Kidney capillary endothelial cell (primary cell): ENCODE results near the gene TNFRSF4.

ENCODE experiments used
- DNase-seq: peaks from one replicate; pipeline ENCODE4 v3.0.0-alpha.2; 2018; ENCODE audit warnings: low spot score

The TNFRSF4 gene

DNA sequence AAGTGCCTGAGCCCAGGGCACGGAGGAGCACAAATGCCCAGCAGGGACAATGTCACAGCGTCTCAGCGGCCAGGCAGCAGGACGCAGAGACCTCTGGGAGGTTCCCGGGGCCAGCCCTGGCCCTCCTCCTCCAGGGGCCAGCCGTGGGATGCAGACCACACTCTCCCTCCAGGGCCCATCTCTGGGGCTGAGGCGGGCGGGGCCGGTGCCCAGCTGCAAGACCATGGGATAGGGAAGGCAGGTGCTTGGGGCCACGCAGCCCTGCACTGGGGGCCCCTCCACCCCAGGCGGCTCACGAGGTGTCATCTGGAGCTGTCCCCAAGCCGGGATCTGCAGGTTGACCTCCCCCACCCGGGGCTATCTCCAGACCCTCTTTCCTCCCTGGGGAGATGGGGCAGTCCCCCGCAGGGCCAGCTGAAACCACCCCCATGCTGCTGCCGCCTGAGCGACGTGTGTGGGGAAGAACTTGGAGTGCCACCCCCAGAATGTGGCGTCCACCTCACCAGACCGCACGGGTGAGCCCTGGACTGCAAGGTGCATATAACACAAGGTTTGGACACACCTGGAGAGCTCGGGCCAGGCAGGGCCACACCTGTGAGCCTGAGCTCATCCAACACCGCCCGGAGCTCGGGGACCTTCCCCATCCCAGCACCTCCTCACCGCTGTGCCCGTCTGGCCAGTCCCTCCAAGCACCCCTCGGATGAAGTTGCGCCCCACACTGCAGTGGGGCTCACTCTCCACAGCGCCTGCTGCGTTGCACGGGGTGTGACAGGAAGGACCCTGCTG is 44.3 kb downstream of the TNFRSF4 start:
- no peak for DNase-seq

GRCh38 chr1:1168451-1169411 is 45.2 kb downstream of the TNFRSF4 start:
- DNase-seq, result no peak

DNA sequence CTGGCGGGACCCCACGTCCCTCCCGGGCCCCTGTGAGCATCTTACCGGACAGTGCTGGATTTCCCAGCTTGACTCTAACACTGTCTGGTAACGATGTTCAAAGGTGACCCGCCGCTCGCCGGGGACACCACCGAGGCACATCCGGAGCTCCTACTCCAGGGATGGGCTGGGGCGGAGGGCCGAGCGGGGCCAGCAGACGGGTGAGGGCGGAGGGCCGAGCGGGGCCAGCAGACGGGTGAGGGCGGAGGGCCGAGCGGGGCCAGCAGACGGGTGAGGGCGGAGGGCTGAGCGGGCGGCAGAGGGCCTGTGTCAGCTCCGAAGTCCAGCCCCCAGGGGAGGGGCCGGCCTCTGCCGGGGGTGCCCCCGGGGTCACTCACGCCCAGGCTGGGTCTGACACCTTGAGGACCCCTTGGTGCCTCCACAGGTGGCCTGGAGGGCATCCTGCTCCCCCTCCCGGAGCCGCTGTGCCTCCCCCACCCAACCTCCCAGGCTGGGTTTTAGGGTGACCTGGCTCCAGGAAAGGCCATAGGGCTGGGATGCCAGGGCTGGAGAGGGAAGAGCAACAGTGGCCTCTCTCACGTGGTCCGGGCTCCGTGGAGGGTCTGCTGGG is 46.0 kb downstream of the TNFRSF4 start:
- no peak for DNase-seq

- DNase-seq, result no peak
These were observed 46.5 kb downstream of the TNFRSF4 start for GRCh38 chr1:1167398-1167821.

DNA sequence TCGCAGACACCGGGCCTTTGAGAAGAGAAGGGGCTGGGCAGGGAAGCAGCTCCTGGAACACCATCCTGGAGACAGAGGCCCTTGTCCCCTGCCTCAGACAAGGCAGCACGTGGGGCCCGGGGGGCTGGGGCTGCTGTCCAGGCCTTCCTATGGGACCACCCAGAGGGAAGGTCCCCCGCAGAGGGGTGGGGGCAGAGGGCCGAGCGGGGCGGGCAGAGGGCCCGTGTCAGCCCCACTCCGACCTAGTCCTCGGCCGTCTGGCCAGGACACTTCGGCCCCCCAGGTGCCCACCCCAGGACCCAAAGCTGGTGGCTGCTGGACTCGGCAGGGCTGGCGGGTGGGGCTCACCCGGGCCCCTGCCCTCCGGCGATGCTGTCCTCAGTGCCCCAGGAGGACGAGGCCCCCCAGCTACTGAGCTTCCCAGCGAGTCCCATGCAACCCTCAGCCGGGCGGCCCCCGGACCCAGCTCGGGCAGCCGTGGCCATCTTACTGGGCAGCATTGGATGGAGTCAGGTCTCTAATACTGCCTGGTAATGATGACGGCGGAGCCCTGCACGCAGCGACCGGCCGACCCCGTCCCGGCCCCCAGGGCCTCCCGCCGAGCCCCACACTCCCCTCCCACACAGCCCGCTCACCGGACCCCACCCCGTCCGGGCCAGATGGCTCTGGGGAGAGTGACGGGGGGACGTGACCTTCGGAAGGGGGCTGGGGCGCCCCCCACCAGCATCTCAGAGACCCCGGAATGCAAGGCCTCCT is 47.1 kb downstream of the TNFRSF4 start:
- no peak for DNase-seq

- no peak for DNase-seq
These were observed 48.0 kb downstream of the TNFRSF4 start for GRCh38 chr1:1165900-1166421.

GRCh38 chr1:1165485-1165884 is 48.5 kb downstream of the TNFRSF4 start:
- DNase-seq, result no peak

DNA sequence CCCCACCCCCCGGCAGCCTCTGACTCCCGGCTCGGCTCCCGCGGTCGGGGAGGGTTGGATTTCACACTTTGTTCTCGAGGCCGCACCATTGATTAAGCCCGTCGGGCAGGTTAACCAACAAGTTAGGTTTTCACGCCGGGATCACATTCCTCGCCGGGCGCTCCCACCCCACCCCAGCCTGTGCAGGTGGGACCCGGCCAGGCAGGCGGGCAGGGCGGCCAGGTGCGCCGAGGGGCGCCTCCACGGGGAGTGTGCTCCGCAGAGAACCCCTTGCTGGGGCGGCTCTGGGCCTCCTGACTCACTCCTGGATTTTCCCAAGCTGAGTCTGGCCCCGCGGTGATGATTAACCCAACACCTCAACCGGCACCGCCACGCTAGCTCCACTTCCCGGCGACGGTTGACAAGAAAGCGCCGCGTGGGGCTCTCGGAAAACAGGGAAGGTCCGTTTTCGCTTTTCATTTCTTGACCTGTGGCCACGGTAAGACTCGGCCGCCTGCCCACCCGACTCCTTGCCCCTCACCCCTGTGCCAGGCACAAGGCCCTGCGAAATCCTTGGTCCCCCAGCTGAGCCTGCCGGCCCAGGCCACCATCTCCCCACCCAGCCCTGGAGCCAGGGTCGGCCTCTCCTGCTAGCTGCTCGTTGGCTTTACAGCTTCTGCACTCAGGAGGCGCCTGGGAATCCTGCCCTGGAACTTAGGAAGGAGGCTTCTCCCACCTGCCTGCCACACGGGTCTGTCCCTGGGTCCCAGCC is 49.1 kb downstream of the TNFRSF4 start:
- DNase-seq, result no peak

DNA sequence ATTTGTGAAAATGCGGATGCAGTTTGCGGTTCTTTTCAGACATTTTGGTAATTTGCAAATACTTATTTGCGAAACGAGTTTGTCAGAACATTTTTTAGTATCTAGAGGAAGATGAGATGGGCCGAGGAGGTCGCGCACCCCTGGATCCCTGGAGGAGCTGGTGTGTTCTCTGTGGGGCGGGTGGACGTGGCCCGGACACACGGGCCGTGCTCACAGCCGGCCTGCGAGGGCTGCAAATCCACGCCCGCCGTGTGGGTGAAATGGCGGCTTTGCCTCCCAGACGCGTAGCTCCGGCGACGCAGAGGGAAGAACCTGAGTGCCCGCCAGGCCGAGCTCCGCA is 49.6 kb downstream of the TNFRSF4 start:
- DNase-seq, result no peak

DNA sequence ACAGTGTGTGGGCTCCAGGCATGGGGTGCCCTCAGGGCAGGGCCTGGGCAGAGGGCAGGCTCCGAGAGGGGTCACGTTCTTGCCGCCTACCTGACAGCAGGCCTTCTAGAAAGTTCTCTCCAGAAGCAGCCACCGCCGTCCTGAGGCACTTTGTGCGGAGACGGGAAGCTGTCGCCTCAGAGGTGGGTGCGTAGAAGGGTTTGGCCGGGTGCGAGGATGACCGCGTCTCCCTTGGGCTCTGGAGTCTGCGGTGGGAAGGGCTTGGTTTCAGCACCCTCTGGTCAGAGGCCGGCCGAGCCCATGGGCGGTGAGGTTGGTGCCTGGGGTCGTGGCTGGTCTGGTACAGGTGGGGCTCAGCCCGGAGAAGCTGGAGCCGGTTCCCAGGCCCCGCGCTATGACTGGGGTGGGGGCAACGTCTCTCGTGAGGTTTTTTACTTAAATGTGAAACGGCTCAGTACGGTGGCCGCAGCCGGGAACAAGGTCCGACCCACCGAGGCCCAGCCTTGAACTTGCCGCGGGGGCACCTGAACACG is 50.3 kb downstream of the TNFRSF4 start:
- DNase-seq, result no peak

DNA sequence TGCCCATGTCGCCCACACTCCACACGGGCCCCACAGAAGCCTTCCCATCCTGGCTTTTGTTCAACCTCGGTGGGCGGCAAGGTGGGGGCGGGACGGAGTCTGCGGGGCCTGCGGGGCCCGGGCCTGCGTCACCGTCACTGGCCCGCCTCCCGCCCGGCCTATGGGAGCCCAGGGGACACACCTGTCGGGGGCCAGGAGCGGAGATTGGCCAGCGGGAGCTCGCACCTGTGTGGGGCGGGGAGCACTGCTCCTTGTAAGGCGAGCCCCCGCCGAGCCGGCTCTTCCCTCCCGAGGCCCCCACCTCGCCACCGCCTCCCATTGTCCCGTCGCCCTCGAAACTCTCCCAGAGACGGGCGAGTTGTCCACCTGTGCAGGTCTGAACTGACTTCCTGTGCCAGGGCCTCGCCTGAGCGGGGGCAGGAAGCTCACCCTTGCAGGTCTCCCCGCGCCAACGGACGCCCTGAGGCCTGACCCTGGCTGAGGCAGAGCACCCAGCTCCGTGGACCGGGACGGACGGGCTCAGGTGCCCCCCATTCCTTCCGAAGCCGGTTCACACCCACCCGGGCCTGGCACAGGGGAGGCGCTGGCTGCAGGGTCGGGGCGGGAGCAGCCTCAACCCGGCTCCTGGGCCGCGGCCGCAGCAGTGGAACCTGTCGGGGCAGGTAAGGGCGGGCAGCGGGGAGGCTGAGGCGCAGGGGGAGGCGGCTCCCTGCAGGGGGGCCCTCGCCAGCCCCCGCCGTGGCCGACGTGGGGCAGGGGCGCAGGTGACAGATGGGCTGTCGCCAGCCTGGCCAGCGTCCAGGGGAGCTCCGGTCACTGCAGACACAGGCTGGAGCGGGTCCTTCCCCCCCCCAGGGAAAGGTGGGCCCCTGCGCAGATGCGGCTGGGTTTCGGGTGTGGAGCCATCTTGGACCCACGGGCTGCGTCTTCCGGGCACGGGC is 51.1 kb downstream of the TNFRSF4 start:
- no peak for DNase-seq

DNA sequence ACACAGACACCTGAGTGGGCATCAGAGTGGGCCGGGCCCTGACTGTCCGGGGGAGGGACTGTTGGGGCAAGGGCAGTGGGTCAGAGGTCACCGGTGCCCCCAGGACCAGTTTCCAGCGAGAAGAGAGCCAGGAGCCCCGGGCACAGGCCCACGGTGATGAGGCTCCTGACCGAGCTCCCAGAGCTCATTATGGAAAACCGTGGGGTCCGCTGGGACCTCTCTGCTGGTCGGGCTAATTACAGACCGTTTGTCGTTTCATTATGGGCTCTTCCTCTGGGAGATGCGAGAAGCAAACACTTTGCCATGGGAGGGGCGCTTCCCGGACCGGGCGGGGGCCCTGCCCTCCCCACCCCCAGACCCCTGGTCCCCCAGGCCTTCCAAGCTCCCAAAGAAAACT is 52.3 kb downstream of the TNFRSF4 start:
- no peak for DNase-seq
